ENCODE measurements around the gene EIF4ENIF1.
A peak's percentile ranks its signal among the peaks of the same experiment; 100 is the strongest.
"Not testable (repeated sequence)": the region's sequence is repeated elsewhere in the genome, so short reads cannot be mapped to it uniquely, and the experiment has no call there.

EIF4ENIF1 gene

GRCh38 chr22:31497148-31497938 lies 7.7 kb upstream of the EIF4ENIF1 start:
- peak overlapping the region; percentile 89 for H3K4me3 ChIP-seq (ENCODE audit: low read depth, low read length)
- no peak for TF ChIP-seq CTCF (conservative IDR thresholded peaks at IDR 0.05; ENCODE audit: low read depth, low read length)
- DNase-seq (ENCODE audit: low read depth): no peak

GRCh38 chr22:31496735-31497146 lies 7.1 kb upstream of the EIF4ENIF1 start:
- TF ChIP-seq CTCF (conservative IDR thresholded peaks at IDR 0.05; ENCODE audit: low read depth, low read length): no peak
- no peak for DNase-seq (ENCODE audit: low read depth)

GRCh38 chr22:31496007-31496734 lies 6.5 kb upstream of the EIF4ENIF1 start, which contains the start of gene SFI1:
SFI1 (plus strand) TSS chr22:31496536; CDS start chr22:31508285, 11,749 bp downstream.
- peak; percentile 92 for DNase-seq (ENCODE audit: low read depth)
- peak within 1 kb of the TSS; percentile 89 for H3K4me3 ChIP-seq (ENCODE audit: low read depth, low read length)
- peak; percentile 33 for TF ChIP-seq CTCF (conservative IDR thresholded peaks at IDR 0.05; ENCODE audit: low read depth, low read length)

More at GRCh38 chr22:31496735-31497146, 7.1 kb upstream of the EIF4ENIF1 start:
- peak overlapping the region; percentile 89 for H3K4me3 ChIP-seq (ENCODE audit: low read depth, low read length)

GRCh38 chr22:31495343-31495742 lies 5.7 kb upstream of the EIF4ENIF1 start:
- H3K4me3 ChIP-seq (ENCODE audit: low read depth, low read length): peak overlapping the region; percentile 89
- TF ChIP-seq CTCF (conservative IDR thresholded peaks at IDR 0.05; ENCODE audit: low read depth, low read length): no peak
- no peak for DNase-seq (ENCODE audit: low read depth)

- DNase-seq (ENCODE audit: low read depth); H3K4me3 ChIP-seq (ENCODE audit: low read depth, low read length): not testable (repeated sequence)
These were observed 3.7 kb upstream of the EIF4ENIF1 start for GRCh38 chr22:31493355-31493754.

- no peak for TF ChIP-seq CTCF (conservative IDR thresholded peaks at IDR 0.05; ENCODE audit: low read depth, low read length)
- DNase-seq (ENCODE audit: low read depth): no peak
- H3K4me3 ChIP-seq (ENCODE audit: low read depth, low read length): no peak overlapping the region
These were observed 2.5 kb upstream of the EIF4ENIF1 start for GRCh38 chr22:31492151-31492550.

GRCh38 chr22:31491218-31491962 lies 1.7 kb upstream of the EIF4ENIF1 start:
- no peak for DNase-seq (ENCODE audit: low read depth)
- no peak for TF ChIP-seq CTCF (conservative IDR thresholded peaks at IDR 0.05; ENCODE audit: low read depth, low read length)
- no peak overlapping the region for H3K4me3 ChIP-seq (ENCODE audit: low read depth, low read length)

Measured in choroid plexus epithelial cell (primary cell).